ENCODE measurements around the gene DGKG.

GRCh38 chr3:186258968-186259367 is 103.1 kb downstream of the DGKG start:
- TF ChIP-seq POLR2A (IDR thresholded peaks at IDR 0.05) (no peak), CTCF (IDR thresholded peaks at IDR 0.05) (no peak)
